Peyer's patch (tissue), 4 donors: Measurements from ENCODE around the gene DSN1.

Source experiments
- CTCF ChIP-seq, 6 experiments: fragments of 450-650 bp in 4 of 6; fragments of 200-600 bp in 2 of 6; sonication (generic) in 1 of 6; IDR thresholded peaks; one replicate each; pipeline ENCODE4 v1.5.1; 2017 to 2019; ENCODE audit warnings: antibody characterized with exemption in 6 of 6, mild to moderate bottlenecking in 3 of 6, moderate library complexity in 1 of 6
- POLR2A ChIP-seq, 2 donors: fragments of 450-650 bp; IDR thresholded peaks; one replicate each; pipeline ENCODE4 v1.5.1; 2017; ENCODE audit warnings: antibody characterized with exemption in 2 of 2, mild to moderate bottlenecking in 2 of 2, moderate library complexity in 2 of 2

- TF ChIP-seq CTCF (IDR thresholded peaks at IDR 0.05) (no peak), POLR2A (IDR thresholded peaks at IDR 0.05) (no peak)
Observed at GRCh38 chr20:36784900-36785299, 11.3 kb upstream of the DSN1 start.
